OCI-M2 (cell line): ENCODE data around the gene MMP10.

Source experiments
- DNase-seq: peaks from one replicate; lab custom pipeline; 2025; ENCODE audit not compliant: unreplicated experiment; lab: John Stamatoyannopoulos, UW

The MMP10 gene

GRCh38 chr11:102729849-102730815, 50.3 kb downstream of the MMP10 start:
- no peak for DNase-seq

- no peak for DNase-seq
These were observed 52.5 kb downstream of the MMP10 start for GRCh38 chr11:102727890-102728289.

- DNase-seq, result no peak
These were observed 55.4 kb downstream of the MMP10 start, which contains the start of gene MMP8 for GRCh38 chr11:102724904-102725500. MMP8 (minus strand) TSS chr11:102724954; CDS start chr11:102724855, 99 bp downstream.

GRCh38 chr11:102722821-102723220, 57.6 kb downstream of the MMP10 start:
- no peak for DNase-seq
